Endometrium (tissue), 2 donors: Measurements from ENCODE around the gene TC2N.
A peak's percentile ranks its signal among the peaks of the same experiment; 100 is the strongest.
"Not testable (repeated sequence)": the region's sequence is repeated elsewhere in the genome, so short reads cannot be mapped to it uniquely, and the experiment has no call there.

Experiments
- FAIRE-seq: peaks from 2 replicates; lab custom pipeline; 2012; peaks lifted over from hg19 to GRCh38; lab: Jason Lieb, UNC
- donor health status: control.
- donor health status: control.

TC2N gene

DNA sequence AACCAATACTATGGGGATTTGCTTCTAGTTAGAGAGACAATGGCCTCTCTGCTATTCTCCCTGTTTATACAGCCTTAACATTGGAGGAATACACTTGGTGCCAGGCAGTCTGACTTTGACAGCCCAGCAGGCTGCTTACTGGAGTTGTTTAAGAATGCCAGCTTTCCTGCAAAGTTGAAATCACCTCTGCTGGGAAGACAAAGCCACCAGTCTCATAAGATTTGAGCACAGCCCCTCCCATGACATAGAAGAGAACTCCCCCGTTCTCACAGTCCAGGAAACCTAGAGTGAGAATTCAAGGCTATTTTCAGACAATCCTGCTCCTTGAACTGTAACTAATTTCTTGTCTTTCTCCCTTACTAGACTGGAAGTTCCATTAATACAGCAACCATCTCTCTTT is 114.4 kb downstream of the TC2N start:
- no peak for FAIRE-seq

DNA sequence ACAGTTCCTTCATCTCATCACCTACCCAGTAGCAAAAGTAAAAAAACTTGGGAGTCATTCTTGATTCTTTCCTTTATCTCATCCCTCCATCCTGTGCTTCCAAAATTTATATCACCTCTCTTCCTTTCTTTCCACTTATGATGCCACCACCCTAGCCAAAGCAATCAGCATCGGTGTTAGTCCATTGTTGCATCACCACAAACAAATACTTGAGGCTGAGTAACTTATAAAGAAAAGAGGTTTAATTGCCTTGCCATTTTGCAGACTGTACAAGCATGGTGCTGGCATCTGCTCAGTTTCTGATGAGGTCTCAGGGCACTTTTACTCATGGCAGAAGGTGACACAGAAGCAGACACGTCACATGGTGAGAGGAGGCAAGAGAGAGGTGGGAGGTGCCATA is 115.6 kb downstream of the TC2N start:
- no peak for FAIRE-seq

DNA sequence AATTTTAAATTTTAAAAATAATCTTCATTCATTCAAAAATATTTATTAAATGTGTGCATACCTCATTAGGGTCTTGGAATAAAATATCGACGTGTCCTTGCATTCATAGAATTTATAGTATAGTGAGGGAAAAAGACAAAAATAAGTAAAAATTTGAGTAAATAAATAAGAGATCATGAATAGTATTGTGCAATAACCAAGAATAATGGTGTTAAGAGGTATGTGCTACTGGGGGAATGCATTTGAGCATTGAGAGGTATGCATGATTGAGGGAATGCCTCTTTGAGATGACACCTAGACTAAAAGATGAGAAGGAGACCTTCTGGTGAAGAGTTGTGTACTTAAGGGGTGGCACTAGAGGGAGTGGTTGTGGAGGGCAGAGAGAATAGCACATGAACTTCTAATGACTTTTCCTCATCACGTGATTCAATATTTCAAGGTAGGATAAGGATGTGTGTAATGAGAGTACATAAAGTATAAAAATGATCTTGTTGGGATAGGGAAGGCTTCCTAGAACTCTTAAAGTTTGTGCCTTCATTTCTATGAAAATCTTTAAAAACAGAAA is 116.6 kb downstream of the TC2N start:
- peak; percentile 12 for FAIRE-seq

DNA sequence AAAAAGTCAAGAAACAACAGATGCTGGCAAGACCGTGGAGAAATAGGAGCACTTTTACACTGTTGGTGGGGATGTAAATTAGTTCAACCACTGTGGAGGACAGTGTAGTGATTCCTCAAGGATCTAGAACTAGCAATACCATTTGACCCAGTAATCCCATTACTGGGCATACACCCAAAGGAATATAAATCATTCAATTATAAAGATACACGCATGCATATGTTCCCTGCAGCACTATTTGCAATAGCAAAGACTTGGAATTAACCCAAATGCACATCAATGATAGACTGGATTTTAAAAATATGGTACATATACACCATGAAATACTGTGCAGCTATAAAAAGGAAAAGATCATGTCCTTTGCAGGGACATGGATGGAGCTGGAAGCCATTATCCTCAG is 117.5 kb downstream of the TC2N start:
- FAIRE-seq = no peak

DNA sequence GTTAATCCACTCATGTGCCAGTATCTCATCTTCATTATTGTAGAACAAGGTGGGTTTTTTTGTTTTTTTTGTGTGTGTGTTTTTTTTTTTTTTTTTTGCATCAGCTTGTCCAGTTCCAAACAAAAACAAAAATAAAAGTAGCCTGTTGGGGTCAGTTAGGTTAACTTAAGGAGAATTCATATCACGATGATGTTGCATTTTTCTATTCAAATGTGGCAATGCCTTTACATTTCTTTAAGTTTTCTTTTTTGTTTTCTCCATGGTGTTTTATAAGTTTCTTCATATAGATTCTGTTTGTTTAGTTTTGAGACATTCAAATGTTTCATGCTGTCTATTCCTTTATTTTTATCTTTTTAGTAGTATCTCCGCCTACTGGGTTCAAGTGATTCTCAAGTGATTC is 119.3 kb downstream of the TC2N start:
- no peak for FAIRE-seq

DNA sequence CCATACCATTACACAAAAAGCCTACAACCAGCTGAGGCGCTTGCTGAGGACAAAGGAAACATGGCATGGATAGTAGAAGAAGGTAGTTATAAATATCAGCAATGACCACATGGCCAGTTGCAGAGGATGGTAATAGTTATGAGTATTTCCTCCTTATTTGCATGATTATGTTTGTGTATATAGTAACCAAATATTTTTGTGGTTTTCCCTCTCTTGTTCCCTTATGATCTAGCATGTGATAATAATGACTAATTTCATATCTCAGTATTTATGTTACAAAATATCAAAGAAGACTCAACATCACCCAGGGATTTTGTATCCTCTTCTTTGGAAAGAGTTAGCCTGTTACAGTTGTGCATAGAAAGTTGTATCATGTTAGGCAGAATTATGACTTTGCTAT is 122.0 kb downstream of the TC2N start:
- FAIRE-seq = no peak

DNA sequence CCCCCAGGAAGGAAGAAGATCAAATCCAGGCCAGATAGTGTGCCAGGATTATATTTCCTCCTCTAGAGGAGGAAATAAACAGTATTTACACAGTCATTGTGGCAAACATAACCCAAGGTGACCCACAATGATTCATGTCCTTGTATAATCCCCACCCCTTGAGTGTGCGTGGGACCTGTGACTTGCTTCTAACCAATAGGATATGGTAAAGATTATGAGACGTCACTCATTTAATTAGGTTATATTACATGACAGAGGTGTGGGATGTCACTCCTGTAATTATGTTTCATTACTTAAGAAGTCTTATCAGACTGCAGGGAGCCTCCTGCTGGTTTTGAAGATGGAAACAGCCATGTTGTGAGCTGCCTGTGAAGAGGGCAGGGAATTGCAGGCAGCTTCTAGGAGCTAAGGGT is 123.3 kb downstream of the TC2N start:
- no peak for FAIRE-seq

DNA sequence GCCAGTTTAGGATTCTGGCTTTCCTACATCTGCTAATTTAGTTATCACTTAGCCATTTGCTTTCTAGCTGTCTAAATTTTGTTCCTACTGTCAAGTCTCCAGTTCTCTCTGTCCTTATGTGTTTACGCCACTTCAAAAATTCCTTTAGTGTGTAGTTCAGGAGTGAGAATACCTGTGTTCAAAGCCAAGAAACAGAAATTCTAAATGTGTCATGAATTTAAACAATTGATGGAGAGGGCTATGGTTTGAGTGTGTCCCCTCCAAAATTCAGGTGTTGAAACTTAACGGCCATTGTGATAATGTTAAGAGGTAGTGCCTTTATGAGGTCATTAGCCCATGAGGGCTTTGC is 124.1 kb downstream of the TC2N start:
- FAIRE-seq = no peak

DNA sequence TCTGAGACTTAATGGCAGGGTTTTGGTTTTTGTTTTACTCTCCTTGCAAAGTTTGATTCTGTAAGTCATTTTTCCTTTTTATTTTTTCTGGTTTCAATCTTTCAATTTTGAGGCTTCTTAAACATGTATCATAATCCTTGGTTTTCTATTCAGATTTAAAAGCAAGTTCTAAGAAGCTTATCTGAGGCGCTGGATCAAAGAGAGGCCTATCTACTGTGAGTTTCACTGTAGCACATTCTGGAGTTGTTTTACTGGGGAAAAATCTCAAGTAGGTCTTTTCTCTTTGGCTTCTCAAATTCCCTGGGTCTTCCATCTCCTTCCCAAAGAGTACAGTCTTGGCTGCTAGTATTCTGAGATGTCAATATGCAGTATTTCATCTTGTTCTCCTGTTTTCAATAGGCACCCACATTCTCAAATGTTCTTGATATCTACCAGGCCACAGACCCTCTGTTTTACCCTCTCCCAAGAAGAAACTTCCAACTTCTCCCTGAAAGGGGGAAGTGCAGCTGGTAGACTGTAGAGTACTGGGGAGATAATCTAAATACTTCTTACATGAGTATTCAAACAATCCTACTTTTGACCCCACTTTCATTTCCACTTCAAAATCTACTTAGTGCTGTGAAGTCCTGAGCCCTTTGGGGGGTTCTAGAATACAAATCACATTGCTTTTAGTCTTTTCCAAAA is 124.6 kb downstream of the TC2N start:
- no peak for FAIRE-seq

DNA sequence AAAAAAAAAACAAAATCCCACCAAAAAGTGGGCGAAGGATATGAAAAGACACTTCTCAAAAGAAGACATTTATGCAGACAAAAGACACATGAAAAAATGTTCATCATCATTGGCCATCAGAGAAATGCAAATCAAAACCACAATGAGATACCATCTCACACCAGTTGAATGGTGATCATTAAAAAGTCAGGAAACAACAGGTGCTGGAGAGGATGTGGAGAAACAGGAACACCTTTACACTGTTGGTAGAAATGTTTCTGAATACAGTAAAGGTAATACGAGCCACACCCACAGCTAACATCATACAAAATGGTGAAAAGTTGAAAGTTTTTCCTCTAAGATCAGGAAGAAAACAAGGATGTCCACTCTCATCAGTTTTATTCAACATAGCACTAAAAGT is 127.5 kb downstream of the TC2N start:
- FAIRE-seq = not testable (repeated sequence)

DNA sequence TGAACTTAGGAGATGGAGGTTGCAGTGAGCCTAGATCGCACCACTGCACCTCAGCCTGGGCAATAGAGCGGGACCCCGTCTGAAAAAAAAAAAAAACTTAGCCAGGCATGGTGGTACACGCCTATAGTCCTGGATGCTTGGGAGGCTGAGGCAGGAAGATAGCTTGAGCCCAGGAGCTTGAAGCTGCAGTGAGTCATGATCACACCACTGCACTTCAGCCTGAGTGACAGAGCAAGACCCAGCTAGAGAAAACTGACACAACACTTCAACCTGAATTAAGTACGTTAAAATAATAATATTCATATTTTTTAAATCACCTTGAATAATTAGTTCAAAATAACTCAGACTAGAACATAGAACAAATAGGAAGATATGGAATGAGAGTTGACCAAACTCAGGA is 129.7 kb downstream of the TC2N start:
- no peak for FAIRE-seq

DNA sequence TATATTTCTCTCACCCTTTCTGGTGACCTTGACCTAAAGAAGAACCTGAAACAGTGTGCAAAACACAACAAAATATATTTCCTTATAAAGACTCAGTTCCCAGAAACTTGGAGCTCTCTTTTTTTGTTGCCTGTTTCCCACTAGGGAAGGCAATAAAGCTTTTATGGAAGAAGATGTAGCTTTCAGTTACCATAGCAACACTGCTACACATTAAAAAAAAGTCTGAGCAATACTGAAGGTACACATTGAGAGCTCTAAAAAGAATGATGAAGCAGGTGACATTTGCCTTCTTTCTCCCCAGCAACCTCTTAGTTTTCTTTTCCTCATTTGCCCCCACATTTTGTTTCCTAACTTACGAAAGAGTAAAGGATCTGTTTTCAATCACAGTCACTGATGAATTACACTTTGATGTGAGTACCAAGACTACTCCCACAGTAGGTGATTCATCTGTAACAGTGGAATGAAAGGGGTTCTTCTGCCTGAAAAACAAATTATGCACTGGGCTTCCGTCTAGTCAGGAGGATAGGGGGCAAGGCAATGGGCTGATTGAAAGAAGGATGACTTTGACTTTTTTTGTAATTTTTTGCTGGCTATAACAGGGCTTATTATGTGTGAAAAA is 134.4 kb downstream of the TC2N start:
- no peak for FAIRE-seq

DNA sequence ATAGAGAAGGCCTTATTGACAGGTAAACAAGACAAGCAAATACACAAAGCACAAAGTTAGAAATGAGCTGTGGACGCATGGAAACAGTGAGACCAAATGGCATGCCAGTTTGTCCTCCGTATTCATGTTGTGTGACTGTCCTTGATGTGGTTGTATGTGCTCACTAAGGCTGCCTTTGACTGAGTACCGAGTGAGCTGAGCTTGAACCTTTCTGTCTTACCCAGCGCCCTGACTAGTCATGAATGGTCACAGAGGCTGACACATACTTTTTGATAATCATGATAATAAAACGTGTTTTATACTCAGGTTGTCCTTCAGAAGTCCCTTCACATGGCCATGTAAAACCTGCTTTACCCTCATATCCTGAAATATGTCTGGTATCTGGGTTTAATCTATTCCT is 134.9 kb downstream of the TC2N start:
- no peak for FAIRE-seq

DNA sequence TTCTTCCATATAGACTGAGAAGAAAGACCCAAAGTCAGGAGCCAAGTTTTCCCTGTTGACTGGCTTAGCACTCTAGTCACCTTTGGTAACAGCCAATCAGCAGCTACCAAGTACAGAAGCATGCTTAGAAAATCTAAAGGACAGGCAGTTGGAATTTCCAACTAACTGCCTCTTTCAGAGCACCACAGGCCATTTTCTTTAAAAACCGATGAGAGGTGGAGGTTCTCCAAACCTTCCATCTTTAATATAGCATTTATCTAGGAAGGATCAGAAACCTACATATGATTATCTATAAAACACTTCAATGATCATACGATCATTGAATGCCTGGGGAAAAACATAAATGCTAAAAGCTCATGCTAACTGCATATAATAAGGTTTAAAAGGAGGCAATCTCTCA is 135.3 kb downstream of the TC2N start, which contains the start of gene CATSPERB:
CATSPERB (minus strand) TSS at position 101 of the 400 bp plus-strand sequence. CDS start 2,607 bp downstream, outside the sequence.
- FAIRE-seq = no peak

DNA sequence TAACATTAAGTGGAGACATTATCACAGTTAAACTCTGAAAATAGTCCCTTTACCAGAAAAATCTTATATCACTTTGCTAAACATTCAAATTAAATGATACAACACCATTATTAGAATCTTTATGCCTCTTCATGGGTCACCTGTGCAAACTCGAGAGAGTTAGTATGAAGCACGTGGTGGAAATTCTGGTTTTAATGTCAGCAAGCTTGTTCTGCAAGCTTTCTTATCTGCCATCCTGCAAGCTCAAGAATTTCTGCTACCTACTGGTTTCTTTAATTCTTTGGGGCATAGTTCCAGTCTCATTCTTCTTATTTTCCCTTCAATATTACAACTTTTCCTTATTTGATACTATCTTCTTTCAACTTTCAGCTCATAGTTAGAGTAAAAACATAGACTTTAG is 136.3 kb downstream of the TC2N start:
- no peak for FAIRE-seq

DNA sequence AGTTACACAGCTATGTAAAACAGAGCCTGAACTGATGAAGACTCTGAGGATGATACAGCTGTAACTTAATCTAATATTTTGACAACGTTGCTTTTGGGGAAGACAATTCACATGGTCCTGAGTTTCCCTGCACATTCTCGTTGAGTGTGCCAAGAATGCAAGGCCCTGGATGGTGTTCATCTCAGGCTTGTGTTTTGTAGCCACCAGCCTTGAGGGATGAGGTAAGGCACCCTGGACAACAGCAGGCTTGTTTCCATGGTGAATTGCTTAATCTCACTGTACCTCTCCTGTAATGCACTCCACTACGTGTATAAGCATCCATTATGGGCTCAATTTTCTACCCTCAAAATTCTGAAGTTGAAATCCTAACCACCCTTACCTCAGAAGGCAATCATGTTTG is 137.6 kb downstream of the TC2N start:
- FAIRE-seq = no peak
